ENCODE measurements around the gene TTC28. TPM values are rescaled to one million over a fixed set of nuclear protein-coding genes. Genes with fewer than 3 reads are reported as not detected.

Gene TTC28
- total RNA-seq, 2 donors from 2014 or later, result 0.03 to 0.28 TPM

DNA sequence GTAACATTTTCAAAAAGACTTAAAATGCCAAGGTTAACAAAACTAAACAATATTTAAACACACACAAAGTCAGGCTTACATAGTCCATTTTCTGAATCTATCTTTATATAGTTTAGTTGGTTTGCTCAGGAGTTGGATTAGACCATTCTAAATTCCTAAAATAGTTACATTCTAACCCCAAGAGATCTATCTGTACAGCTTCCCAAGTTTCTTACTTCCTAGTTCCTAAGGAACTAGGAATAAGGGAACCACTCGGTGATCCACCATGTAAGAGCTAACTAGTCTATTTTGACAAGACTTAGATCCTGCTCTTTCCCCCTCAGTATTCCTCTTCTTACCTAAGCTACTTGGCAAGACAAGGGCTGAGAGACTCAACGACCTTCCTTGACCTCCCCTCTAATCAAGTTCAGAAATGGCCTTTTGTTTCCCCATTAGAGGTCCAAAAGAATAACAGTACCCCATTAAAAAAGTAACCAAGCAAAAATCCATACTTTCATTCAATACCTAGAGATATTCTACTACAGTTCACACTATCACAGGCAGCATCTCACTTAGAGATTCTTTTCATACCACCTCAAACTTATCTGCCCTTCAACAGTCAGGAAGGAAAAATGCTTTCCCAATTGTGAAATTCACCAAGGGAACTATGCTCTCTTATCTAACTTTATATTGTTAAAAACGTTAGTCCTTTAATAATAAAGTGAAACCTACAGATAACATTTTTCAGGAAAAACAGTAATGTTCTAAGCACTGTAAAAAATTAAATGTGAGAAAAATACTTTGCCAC is 253.1 kb downstream of the TTC28 start:
- Mint-ChIP-seq H3K4me1 (no peaks in the 10 kb centered on the region), H3K27ac (no peak overlapping the region), H3K9me3 (no peaks in the 10 kb centered on the region), H3K4me3 (no peak overlapping the region), H3K27me3 (peaks cover 12% of the 10 kb centered on the region), H3K36me3 (ENCODE audit: low read depth) (no peaks in the 10 kb centered on the region)
- ATAC-seq (replicated peaks), result no peak

DNA sequence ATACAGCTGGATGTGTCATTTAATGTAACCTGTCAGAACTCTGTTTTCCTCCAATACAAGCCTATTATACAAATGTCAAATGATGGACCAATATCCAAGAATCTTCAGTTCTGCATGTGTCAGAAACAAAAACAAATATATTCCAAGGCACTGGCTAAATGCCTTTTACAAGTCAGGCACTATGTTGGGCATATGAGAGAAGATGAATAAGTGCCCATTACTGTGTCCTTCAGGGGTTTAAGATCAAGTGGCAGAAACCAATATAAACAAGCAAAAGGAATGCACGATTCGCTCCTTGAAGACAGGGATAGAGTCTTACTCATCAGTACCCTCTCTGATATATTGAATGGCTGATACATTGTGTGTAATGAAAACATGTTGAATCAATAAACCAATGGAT is 254.4 kb downstream of the TTC28 start:
- peaks cover 8% of the 10 kb centered on the region for H3K27me3 Mint-ChIP-seq
- no peak overlapping the region for H3K4me3 Mint-ChIP-seq
- no peaks in the 10 kb centered on the region for H3K9me3 Mint-ChIP-seq
- H3K4me1 Mint-ChIP-seq, result no peaks in the 10 kb centered on the region
- H3K36me3 Mint-ChIP-seq (ENCODE audit: low read depth), result no peaks in the 10 kb centered on the region
- H3K27ac Mint-ChIP-seq, result no peak overlapping the region
- ATAC-seq (replicated peaks), result no peak

DNA sequence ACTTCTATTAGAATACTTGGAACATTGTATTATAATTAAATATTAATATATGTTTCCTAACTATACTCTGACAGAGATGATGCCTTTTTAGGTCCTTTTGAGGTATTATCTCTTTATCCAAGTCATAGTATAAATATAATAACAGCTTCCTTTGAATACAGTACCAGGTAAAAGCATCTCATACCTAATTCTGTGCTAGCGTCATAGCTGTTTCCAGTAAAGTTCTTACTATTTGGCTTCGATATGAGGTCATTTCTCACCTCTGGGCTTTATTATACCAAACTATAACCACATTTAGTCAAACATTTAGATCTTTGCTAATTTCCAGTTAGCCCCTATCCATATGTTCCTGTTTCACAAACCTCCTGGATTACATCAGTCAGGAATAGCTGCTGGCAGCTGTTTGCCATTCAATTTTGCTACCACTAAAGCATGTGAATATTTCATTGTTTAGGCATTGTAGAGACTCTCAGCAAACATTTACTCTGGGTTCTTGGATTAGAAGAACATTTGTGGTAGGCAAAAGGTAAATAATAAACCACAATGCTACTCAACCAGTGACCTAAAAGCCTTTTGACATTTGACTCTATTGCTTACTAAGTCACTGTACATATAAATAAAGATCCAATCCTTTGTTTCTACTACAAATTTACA is 255.1 kb downstream of the TTC28 start:
- Mint-ChIP-seq H3K4me3 (no peak overlapping the region), H3K27ac (no peak overlapping the region), H3K4me1 (no peaks in the 10 kb centered on the region), H3K36me3 (ENCODE audit: low read depth) (no peaks in the 10 kb centered on the region), H3K27me3 (peaks cover 12% of the 10 kb centered on the region), H3K9me3 (no peaks in the 10 kb centered on the region)
- ATAC-seq (replicated peaks), result no peak

DNA sequence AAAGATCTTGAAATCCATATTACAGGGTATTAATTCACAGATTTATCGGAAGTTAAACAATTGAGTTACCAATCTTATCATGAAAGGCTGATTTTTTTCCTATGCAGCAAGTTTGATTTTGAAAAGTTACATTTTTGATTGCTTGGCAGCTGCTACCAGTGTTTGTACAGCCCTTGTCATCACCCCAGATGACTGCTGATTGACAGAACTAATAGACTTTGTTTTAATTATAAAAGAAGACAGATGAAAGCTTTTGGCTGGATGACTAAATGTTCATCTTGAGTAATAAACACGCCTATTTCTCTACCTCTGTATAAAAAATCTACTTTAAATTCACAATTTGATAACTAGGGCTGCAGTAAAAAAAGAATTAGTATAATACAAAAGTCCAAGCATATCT is 259.7 kb downstream of the TTC28 start:
- no peak overlapping the region for H3K4me3 Mint-ChIP-seq
- no peaks in the 10 kb centered on the region for H3K36me3 Mint-ChIP-seq (ENCODE audit: low read depth)
- no peaks in the 10 kb centered on the region for H3K4me1 Mint-ChIP-seq
- no peaks in the 10 kb centered on the region for H3K9me3 Mint-ChIP-seq
- H3K27me3 Mint-ChIP-seq, result peaks cover 24% of the 10 kb centered on the region
- ATAC-seq (replicated peaks), result no peak
- H3K27ac Mint-ChIP-seq, result no peak overlapping the region

DNA sequence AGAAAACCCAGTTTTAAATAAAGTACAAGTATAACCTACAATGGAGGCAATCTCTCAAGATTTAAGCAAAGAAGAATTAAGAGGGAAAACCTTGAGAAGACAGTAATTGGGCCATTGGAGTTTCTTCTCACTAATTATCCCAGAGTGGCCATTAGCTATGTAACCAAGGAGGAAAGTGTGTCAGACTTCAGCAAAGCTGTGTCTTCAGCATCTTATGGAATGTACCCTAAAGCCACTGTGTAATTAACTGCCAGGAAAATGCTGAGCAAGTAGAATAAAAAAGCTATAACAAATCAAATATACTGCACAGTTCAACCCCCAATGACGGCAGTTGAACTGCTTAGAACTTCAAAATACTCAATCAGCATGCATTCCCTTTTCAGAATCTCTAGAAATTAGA is 261.6 kb downstream of the TTC28 start:
- H3K4me1 Mint-ChIP-seq, result no peaks in the 10 kb centered on the region
- ATAC-seq (replicated peaks), result no peak
- peaks cover 28% of the 10 kb centered on the region for H3K27me3 Mint-ChIP-seq
- H3K36me3 Mint-ChIP-seq (ENCODE audit: low read depth), result no peaks in the 10 kb centered on the region
- H3K27ac Mint-ChIP-seq, result no peak overlapping the region
- no peak overlapping the region for H3K4me3 Mint-ChIP-seq
- no peaks in the 10 kb centered on the region for H3K9me3 Mint-ChIP-seq

DNA sequence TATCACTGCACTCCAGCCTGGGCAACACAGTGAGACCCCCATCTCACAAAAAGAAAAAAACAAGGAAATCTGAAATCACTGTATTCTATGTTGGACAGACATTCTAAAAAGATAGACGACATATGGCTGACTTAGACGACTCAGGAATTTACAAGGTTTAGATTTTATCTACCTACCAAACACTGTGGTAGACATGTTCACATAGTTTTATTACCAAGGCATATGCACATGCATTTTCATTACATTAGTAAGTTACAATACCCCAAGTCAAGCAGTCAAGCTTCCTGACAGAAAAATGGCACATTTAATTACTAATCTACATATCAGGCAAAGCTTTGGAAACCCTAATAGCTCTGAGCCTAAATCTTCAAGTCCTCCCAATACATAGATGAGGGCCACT is 262.2 kb downstream of the TTC28 start:
- Mint-ChIP-seq H3K36me3 (ENCODE audit: low read depth) (no peaks in the 10 kb centered on the region), H3K27me3 (peaks cover 30% of the 10 kb centered on the region), H3K9me3 (no peaks in the 10 kb centered on the region), H3K4me3 (no peak overlapping the region), H3K27ac (no peak overlapping the region), H3K4me1 (no peaks in the 10 kb centered on the region)
- ATAC-seq (replicated peaks), result no peak

DNA sequence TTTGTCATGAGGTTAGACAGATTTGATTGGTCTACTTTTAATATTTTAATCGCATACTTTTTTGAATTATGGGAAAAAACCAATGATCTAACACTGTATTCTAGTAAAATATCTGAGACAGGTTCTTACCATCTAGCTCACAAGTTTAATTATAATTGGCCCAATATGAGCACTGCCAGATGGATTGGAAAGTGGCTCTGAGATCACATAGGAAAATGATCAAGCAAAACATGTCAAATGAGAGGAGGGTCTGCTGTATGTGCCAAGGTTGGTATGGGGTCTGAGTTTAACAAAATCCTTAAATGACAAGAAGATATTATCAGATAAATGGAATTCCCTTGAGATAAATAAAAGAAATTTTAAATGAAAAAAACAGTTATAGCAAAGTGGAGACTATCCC is 264.7 kb downstream of the TTC28 start:
- no peaks in the 10 kb centered on the region for H3K36me3 Mint-ChIP-seq (ENCODE audit: low read depth)
- no peaks in the 10 kb centered on the region for H3K9me3 Mint-ChIP-seq
- H3K4me1 Mint-ChIP-seq, result no peaks in the 10 kb centered on the region
- H3K27me3 Mint-ChIP-seq, result peaks cover 41% of the 10 kb centered on the region
- H3K4me3 Mint-ChIP-seq, result no peak overlapping the region
- no peak overlapping the region for H3K27ac Mint-ChIP-seq
- ATAC-seq (replicated peaks), result no peak

DNA sequence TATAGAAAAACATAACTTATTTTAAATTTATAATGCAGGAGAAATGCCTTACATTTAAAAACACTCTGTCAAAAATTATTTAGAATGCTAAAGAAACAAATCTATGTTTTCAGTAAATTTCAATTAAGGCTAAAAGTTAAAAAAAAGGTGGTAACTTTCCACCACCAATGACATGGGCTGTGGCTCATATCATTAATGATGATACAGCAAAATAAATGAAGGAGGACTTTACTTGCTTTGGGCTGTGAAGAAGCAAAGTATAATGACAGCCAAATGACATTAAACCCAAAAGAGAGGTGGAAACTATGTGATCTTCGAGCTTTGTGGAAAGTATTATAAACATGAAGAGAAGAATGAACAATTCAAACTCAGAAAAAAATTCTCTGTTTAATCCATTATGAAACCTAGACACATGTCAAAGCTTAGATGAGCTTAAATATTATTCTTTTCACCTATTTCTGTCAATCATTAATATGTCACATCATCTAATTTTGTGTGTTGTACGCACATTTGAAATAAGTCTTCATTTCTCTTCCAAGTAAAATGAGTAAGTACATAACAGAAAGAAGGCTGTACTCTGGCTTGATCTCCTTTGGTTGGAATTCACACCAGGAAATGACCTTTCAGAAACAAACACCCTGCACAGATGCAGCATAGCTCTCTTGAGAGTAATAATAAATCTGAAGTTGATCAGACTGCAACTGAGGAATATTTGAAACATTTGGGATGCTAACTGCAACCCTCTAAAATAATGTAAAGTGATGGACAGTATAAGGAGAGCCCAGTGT is 265.8 kb downstream of the TTC28 start:
- Mint-ChIP-seq H3K9me3 (no peaks in the 10 kb centered on the region), H3K27ac (no peak overlapping the region), H3K27me3 (peaks cover 36% of the 10 kb centered on the region), H3K4me1 (no peaks in the 10 kb centered on the region), H3K36me3 (ENCODE audit: low read depth) (no peaks in the 10 kb centered on the region), H3K4me3 (no peak overlapping the region)
- ATAC-seq (replicated peaks), result no peak

DNA sequence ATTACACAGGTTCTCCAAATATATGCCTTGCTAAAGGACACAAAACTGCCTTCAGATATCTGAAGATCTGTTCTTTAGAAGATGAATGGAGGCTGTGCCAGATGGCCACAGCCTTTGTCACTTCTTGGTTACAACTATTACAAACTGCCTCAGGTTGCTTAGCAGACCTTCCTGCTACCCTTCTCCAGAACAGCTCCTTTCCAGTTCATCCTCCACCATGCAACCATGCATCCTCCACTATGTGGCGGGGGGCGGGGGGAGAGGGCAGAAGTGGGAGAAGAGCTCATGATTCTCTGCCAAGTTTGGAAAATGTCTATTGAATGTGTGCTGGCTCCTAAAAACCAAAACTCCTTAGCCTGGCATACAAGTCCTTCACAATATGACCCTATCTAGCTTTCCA is 267.5 kb downstream of the TTC28 start:
- Mint-ChIP-seq H3K9me3 (no peaks in the 10 kb centered on the region), H3K4me1 (no peaks in the 10 kb centered on the region), H3K36me3 (ENCODE audit: low read depth) (no peaks in the 10 kb centered on the region), H3K27me3 (peaks cover 36% of the 10 kb centered on the region), H3K4me3 (no peak overlapping the region), H3K27ac (no peak overlapping the region)
- no peak for ATAC-seq (replicated peaks)

DNA sequence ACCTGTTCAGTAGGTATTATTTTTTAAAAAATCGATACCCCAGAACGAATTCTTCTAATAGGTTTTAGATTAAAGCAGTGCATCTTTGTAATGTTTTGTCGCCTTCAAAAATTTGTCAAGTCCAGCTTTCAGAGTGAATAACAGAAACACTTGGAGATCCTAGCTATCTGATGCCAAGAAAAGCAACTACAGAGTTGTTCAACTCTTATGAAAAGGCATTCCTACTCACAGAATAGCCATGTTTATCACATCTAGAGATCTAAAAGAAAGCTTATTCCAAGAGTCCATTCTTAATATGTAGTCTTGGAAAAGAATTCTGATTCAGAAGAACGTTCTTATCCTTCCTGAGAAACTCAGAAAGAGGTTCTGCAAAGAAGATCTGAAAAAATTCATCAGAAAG is 268.5 kb downstream of the TTC28 start:
- Mint-ChIP-seq H3K4me3 (no peak overlapping the region), H3K27ac (no peak overlapping the region), H3K4me1 (no peaks in the 10 kb centered on the region), H3K27me3 (peaks cover 30% of the 10 kb centered on the region), H3K36me3 (ENCODE audit: low read depth) (no peaks in the 10 kb centered on the region), H3K9me3 (no peaks in the 10 kb centered on the region)
- ATAC-seq (replicated peaks), result no peak

DNA sequence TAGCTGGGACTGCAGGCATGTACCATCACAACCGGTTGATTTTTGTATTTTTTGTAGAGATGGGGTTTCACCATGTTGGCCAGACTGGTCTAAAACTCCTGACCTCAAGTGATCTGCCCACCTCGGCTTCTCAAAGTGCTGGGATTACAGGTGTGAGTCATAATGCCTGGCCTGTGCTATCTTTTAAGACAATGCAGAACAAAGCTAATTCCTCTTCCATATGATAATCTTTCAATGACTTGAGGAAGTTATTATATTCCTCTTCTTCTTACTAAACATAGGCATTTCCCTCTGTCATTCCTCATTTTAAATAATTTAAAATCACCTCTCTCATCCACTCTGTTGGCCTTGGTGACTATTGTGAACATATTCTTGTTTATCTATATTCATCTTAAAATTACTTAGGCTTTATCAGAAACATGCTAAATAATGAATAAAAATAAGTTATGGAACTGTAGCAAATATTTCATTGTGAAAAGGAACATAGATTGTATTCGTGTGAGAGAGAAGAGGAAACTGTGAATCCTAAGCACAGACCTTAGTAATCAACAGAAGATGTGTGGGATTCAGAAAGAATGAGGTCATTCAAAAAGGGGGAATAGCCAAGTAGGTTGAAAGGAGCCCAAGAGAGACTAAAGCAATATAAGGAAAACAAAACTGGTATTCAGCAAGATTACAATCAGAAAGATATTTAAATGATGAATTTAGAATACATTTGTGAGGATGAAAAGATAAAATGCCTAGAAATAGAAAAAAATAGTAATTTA is 269.4 kb downstream of the TTC28 start:
- peaks cover 28% of the 10 kb centered on the region for H3K27me3 Mint-ChIP-seq
- no peak overlapping the region for H3K4me3 Mint-ChIP-seq
- no peaks in the 10 kb centered on the region for H3K9me3 Mint-ChIP-seq
- ATAC-seq (replicated peaks), result no peak
- no peaks in the 10 kb centered on the region for H3K36me3 Mint-ChIP-seq (ENCODE audit: low read depth)
- H3K4me1 Mint-ChIP-seq, result no peaks in the 10 kb centered on the region
- H3K27ac Mint-ChIP-seq, result no peak overlapping the region

DNA sequence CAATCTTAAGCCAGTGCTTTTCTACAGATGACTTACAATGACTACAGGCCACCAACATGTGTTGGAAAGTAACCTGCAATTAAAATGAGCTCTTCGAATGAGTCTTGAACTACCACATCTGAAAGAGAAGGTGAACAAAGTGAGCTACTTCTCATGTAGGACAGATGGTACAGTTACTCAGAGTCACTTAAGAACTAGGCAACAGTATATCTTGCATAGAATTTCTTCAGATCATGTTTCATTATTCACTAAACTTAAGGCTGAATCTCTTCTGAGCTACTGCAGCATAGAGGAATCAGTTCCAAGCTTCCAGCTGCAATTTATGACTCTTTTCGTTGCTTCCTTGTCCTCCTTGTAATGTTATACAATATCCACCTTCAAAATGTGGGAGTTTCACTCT is 270.9 kb downstream of the TTC28 start:
- Mint-ChIP-seq H3K4me3 (no peak overlapping the region), H3K4me1 (no peaks in the 10 kb centered on the region), H3K27ac (no peak overlapping the region), H3K9me3 (no peaks in the 10 kb centered on the region), H3K27me3 (peaks cover 22% of the 10 kb centered on the region), H3K36me3 (ENCODE audit: low read depth) (no peaks in the 10 kb centered on the region)
- ATAC-seq (replicated peaks), result no peak

DNA sequence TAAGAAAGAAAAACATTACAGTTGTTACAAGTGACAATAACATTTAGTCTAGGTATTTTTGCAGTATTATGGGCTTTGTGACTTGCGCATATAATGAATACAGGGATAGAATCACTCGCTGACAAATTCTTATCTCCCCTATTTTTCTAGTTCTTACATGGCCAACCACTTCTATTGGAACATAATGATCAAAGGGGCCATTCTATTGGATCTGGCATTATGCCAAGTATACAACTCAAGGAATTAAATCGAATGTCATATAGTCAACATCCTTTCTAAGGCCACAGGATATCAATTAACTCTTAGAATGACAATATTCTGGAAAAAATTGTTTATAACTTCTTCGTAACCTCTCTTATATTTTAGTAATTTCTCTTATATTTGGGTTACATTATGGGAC is 272.0 kb downstream of the TTC28 start:
- H3K4me1 Mint-ChIP-seq, result no peaks in the 10 kb centered on the region
- peaks cover 21% of the 10 kb centered on the region for H3K27me3 Mint-ChIP-seq
- no peaks in the 10 kb centered on the region for H3K9me3 Mint-ChIP-seq
- no peak overlapping the region for H3K4me3 Mint-ChIP-seq
- H3K36me3 Mint-ChIP-seq (ENCODE audit: low read depth), result no peaks in the 10 kb centered on the region
- H3K27ac Mint-ChIP-seq, result no peak overlapping the region
- ATAC-seq (replicated peaks), result no peak

DNA sequence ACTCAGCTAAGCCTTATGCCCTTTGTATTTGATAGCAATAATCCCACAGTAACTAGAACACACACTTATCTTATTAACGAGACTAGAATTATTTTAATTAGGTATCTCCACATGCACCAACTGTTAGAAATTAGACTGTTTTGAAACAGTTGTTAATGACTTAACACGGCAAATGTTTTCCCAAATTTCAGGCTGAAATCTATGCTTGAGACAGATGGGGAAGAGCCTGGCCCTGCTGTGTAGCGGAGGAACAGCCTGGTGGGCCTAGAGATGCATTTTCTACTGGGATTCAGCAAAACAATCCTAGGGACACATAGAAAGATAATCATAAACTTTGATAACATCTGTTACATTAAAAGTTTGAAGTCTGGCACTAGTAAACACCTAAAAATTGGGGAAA is 273.4 kb downstream of the TTC28 start:
- Mint-ChIP-seq H3K36me3 (ENCODE audit: low read depth) (no peaks in the 10 kb centered on the region), H3K9me3 (no peaks in the 10 kb centered on the region), H3K4me1 (no peaks in the 10 kb centered on the region), H3K4me3 (no peak overlapping the region), H3K27me3 (peaks cover 15% of the 10 kb centered on the region), H3K27ac (no peak overlapping the region)
- ATAC-seq (replicated peaks), result no peak

All from activated T-helper 17 cell treated with anti-CD3 and anti-CD28 coated beads, Interleukin-2, amount 50 U/mL, for 72 hours (primary cell).